Mesenchymal stem cell (in vitro differentiated cells and primary cell): Measurements from ENCODE around the gene C14orf132.

Experiments
- DNase-seq: peaks from one replicate; pipeline ENCODE4 v3.0.0-alpha.2; 2013
- H2AFZ ChIP-seq: one replicate; pipeline ENCODE4 v1.6.1; 2013; ENCODE audit warnings: low read depth, mild to moderate bottlenecking, control low read depth, inconsistent platforms, low read length, moderate library complexity
- H2AK5ac ChIP-seq: 2 replicates; pipeline ENCODE4 v1.6.1; 2013; ENCODE audit warnings: low read length, moderate library complexity, mild to moderate bottlenecking, inconsistent platforms; ENCODE audit not compliant: severe bottlenecking
- H2BK120ac ChIP-seq: one replicate; pipeline ENCODE4 v1.6.1; 2013; ENCODE audit warnings: low read depth, mild to moderate bottlenecking, inconsistent platforms, low read length, moderate library complexity
- H2BK12ac ChIP-seq, 2 experiments: one replicate each; pipeline ENCODE4 v1.6.1; 2013; ENCODE audit warnings: inconsistent platforms in 2 of 2, low read length in 2 of 2, mild to moderate bottlenecking in 2 of 2, moderate library complexity in 2 of 2, control low read depth in 1 of 2
- H2BK15ac ChIP-seq: one replicate; pipeline ENCODE4 v1.6.1; 2013; ENCODE audit warnings: mild to moderate bottlenecking, low read depth, inconsistent platforms; ENCODE audit not compliant: poor library complexity, severe bottlenecking
- H2BK5ac ChIP-seq: 2 replicates; pipeline ENCODE4 v1.6.1; 2013; ENCODE audit warnings: low read depth, mild to moderate bottlenecking, low read length, control low read depth, inconsistent platforms; ENCODE audit not compliant: poor library complexity, severe bottlenecking
- H3K14ac ChIP-seq, 2 experiments: one replicate each; pipeline ENCODE4 v1.6.1; 2013; ENCODE audit warnings: inconsistent platforms in 2 of 2, low read length in 2 of 2, control low read depth in 1 of 2, mild to moderate bottlenecking in 1 of 2, moderate library complexity in 1 of 2
- H3K18ac ChIP-seq, 2 experiments: one replicate each; pipeline ENCODE4 v1.6.1; 2013; ENCODE audit warnings: inconsistent platforms in 2 of 2, low read length in 2 of 2, control low read depth in 1 of 2, low read depth in 1 of 2, mild to moderate bottlenecking in 1 of 2
- H3K23ac ChIP-seq, 2 experiments: one replicate each; pipeline ENCODE4 v1.6.1; 2013; ENCODE audit warnings: inconsistent platforms in 2 of 2, low read length in 2 of 2, mild to moderate bottlenecking in 2 of 2, moderate library complexity in 2 of 2, control low read depth in 1 of 2
- H3K27ac ChIP-seq: 2 replicates; pipeline ENCODE4 v1.5.1; 2013; ENCODE audit warnings: mild to moderate bottlenecking, moderate library complexity, low read length, control low read depth, inconsistent platforms; ENCODE audit not compliant: poor library complexity, severe bottlenecking
- H3K27me3 ChIP-seq, 2 experiments: 2 replicates each; pipeline versions ENCODE4 v1.6.1 to v1.7.0; 2013; ENCODE audit warnings: low read length in 2 of 2, mild to moderate bottlenecking in 2 of 2, moderate library complexity in 2 of 2, control low read depth in 1 of 2, inconsistent platforms in 1 of 2; ENCODE audit not compliant: control insufficient read depth in 1 of 2, insufficient read depth in 1 of 2
- H3K36me3 ChIP-seq, 2 experiments: 2 replicates each; pipeline versions ENCODE4 v1.6.1 to v1.7.0; 2013; ENCODE audit warnings: low read length in 2 of 2, control low read depth in 1 of 2, inconsistent platforms in 1 of 2, low read depth in 1 of 2, mild to moderate bottlenecking in 1 of 2; ENCODE audit not compliant: insufficient read depth in 2 of 2, control insufficient read depth in 1 of 2
- H3K4ac ChIP-seq, 2 experiments: one replicate each; pipeline ENCODE4 v1.6.1; 2013; ENCODE audit warnings: inconsistent platforms in 2 of 2, low read length in 2 of 2, mild to moderate bottlenecking in 2 of 2, moderate library complexity in 2 of 2, control low read depth in 1 of 2, low read depth in 1 of 2
- H3K4me1 ChIP-seq: 2 replicates; pipeline ENCODE4 v1.6.1; 2013; ENCODE audit warnings: low read depth, low read length, control low read depth; ENCODE audit not compliant: control insufficient read depth, insufficient read depth
- H3K4me2 ChIP-seq: 2 replicates; pipeline ENCODE4 v1.6.1; 2013; ENCODE audit warnings: low read length, mild to moderate bottlenecking, inconsistent platforms; ENCODE audit not compliant: poor library complexity, severe bottlenecking
- H3K4me3 ChIP-seq, 2 experiments: 2 replicates each; pipeline versions ENCODE4 v1.5.1 to v1.7.0; 2013; ENCODE audit warnings: low read length in 2 of 2, mild to moderate bottlenecking in 2 of 2, control low read depth in 1 of 2, low read depth in 1 of 2; ENCODE audit not compliant: insufficient read depth in 1 of 2
- H3K79me1 ChIP-seq: replicated peaks from 2 replicates; pipeline ENCODE4 v1.6.1; 2013; ENCODE audit warnings: mild to moderate bottlenecking, control low read depth, low read length, inconsistent platforms; ENCODE audit not compliant: poor library complexity, severe bottlenecking
- H3K9ac ChIP-seq: 2 replicates; pipeline ENCODE4 v1.7.0; 2013; ENCODE audit warnings: mild to moderate bottlenecking, low read length, moderate library complexity
- H3K9me3 ChIP-seq: 2 replicates; pipeline ENCODE4 v1.7.0; 2013; ENCODE audit warnings: mild to moderate bottlenecking, low read length; ENCODE audit not compliant: control insufficient read depth
- H4K8ac ChIP-seq: one replicate; pipeline ENCODE4 v1.6.1; 2013; ENCODE audit warnings: inconsistent platforms, mild to moderate bottlenecking, low read length, moderate library complexity
- H4K91ac ChIP-seq: one replicate; pipeline ENCODE4 v1.6.1; 2013; ENCODE audit warnings: mild to moderate bottlenecking, low read length, inconsistent platforms
- WGBS: methylation state at CpG from one replicate; pipeline ENCODE4 v1.1.7; 2013; ENCODE audit warnings: mixed read lengths; 5-methylcytosine and 5-hydroxymethylcytosine counted together

C14orf132 gene

GRCh38 chr14:96062506-96062905 is 23.3 kb downstream of the C14orf132 start:
- Histone ChIP-seq H3K4me1 (peaks cover 19% of the 10 kb centered on the region), H3K79me1 (peaks cover 61% of the 10 kb centered on the region), H3K9me3 (no peaks in the 10 kb centered on the region), H3K4me2 (no peak overlapping the region), H3K9ac (no peak overlapping the region), H2AFZ (no peak overlapping the region), H3K36me3 (peaks cover 26 to 28% of the 10 kb centered on the region in 2 experiments), H4K8ac (no peak overlapping the region), H2AK5ac (no peak overlapping the region), H3K14ac (no peak overlapping the region), H2BK120ac (no peak overlapping the region), H2BK15ac (no peak overlapping the region), H2BK5ac (no peak overlapping the region), H3K4me3 (no peak overlapping the region), H3K27ac (no peak overlapping the region), H3K4ac (no peak overlapping the region), H3K18ac (no peak overlapping the region), H3K23ac (no peak overlapping the region), H3K27me3 (no peaks in the 10 kb centered on the region), H2BK12ac (no peak overlapping the region), H4K91ac (no peak overlapping the region)
- DNase-seq, result no peak
- WGBS, result 85% methylated on average over 6 of the region's 6 CpGs

DNA sequence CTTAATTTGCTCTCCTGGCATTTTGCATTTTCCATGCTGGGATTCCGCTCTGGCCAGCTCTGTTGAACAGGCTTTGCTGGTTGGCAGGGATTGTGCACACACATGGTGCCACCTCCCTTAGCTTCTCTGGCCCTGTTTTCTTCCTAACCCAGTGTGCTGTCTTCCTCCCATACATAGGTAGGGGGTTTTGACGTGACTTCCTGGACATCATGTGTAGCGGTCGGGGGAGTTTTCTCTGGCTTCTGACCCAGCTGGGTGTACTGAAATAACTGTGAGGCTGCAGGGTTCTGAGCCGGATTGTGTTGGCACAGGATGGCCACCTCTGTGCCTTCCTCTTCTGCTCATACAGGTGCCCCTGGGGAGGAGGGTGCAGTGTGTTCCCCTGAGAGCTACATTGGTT is 25.7 kb downstream of the C14orf132 start:
- H3K4me1 ChIP-seq, result peaks cover 10% of the 10 kb centered on the region
- peak overlapping the region; percentile 21 for H3K4me2 ChIP-seq
- DNase-seq, result no peak

GRCh38 chr14:96065661-96066459 is 26.7 kb downstream of the C14orf132 start:
- Histone ChIP-seq H3K4me2 (no peak overlapping the region), H3K27ac (no peak overlapping the region), H2BK15ac (no peak overlapping the region), H2BK12ac (no peak overlapping the region), H3K4ac (no peak overlapping the region), H3K23ac (no peak overlapping the region), H2BK120ac (no peak overlapping the region), H3K4me1 (peaks cover 6% of the 10 kb centered on the region), H3K27me3 (no peaks in the 10 kb centered on the region), H2AK5ac (peak overlapping the region; percentile 31), H3K36me3 (peaks cover 25 to 29% of the 10 kb centered on the region in 2 experiments), H3K79me1 (peaks cover 64% of the 10 kb centered on the region), H3K18ac (no peak overlapping the region), H3K14ac (no peak overlapping the region), H3K4me3 (no peak overlapping the region), H2AFZ (no peak overlapping the region), H4K8ac (no peak overlapping the region), H2BK5ac (no peak overlapping the region), H4K91ac (no peak overlapping the region), H3K9me3 (no peaks in the 10 kb centered on the region), H3K9ac (no peak overlapping the region)
- no peak for DNase-seq
- 74% methylated on average over 11 of the region's 11 CpGs for WGBS

More for the DNA sequence above, 25.7 kb downstream of the C14orf132 start:
- H3K4me3 ChIP-seq, result peak overlapping the region in 1 of 2 experiments; percentile 15
- no peak overlapping the region for H3K4ac ChIP-seq
- H3K27me3 ChIP-seq, result no peaks in the 10 kb centered on the region
- no peak overlapping the region for H4K91ac ChIP-seq
- peaks cover 18 to 28% of the 10 kb centered on the region in 2 experiments for H3K36me3 ChIP-seq
- H3K23ac ChIP-seq, result no peak overlapping the region
- H2BK15ac ChIP-seq, result no peak overlapping the region
- H2AFZ ChIP-seq, result no peak overlapping the region
- H3K14ac ChIP-seq, result no peak overlapping the region
- no peaks in the 10 kb centered on the region for H3K9me3 ChIP-seq
- H3K79me1 ChIP-seq, result peaks cover 61% of the 10 kb centered on the region
- no peak overlapping the region for H2AK5ac ChIP-seq
- H2BK5ac ChIP-seq, result no peak overlapping the region
- H3K27ac ChIP-seq, result no peak overlapping the region
- no peak overlapping the region for H3K9ac ChIP-seq
- no peak overlapping the region for H4K8ac ChIP-seq
- H3K18ac ChIP-seq, result no peak overlapping the region
- WGBS, result 87% methylated on average over 5 of the region's 5 CpGs
- H2BK120ac ChIP-seq, result no peak overlapping the region
- peak overlapping the region in 1 of 2 experiments; percentile 11 for H2BK12ac ChIP-seq

DNA sequence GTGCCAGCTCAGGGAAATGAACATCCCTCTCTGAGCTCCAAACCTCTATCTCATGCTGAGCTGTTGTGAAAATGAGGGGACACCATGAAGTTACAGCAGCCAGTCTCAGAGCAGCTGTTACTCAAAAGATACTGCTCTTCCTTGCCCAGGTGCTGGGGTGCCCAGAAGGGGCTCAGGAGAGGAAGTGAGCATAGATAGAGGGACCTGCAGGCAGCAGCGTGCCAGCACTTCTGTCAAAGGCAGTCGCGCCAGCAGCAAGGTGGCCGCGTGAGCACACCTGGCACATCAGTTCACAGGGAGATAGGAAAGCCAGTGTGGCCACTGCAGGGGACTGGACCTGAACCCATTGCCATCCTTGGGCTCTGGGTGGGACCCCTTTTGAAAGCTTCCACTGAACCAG is 27.8 kb downstream of the C14orf132 start:
- H3K14ac ChIP-seq, result no peak overlapping the region
- peaks cover 68% of the 10 kb centered on the region for H3K79me1 ChIP-seq
- no peak overlapping the region for H3K27ac ChIP-seq
- H3K4ac ChIP-seq, result no peak overlapping the region
- no peak for DNase-seq
- H3K27me3 ChIP-seq, result no peaks in the 10 kb centered on the region
- H3K9me3 ChIP-seq, result no peaks in the 10 kb centered on the region
- no peak overlapping the region for H2BK15ac ChIP-seq
- H3K4me3 ChIP-seq, result no peak overlapping the region
- H3K18ac ChIP-seq, result no peak overlapping the region
- H2AFZ ChIP-seq, result no peak overlapping the region
- H4K8ac ChIP-seq, result no peak overlapping the region
- H4K91ac ChIP-seq, result no peak overlapping the region
- H3K36me3 ChIP-seq, result peaks cover 34 to 38% of the 10 kb centered on the region in 2 experiments
- no peak overlapping the region for H2BK5ac ChIP-seq
- no peak overlapping the region for H3K23ac ChIP-seq
- H3K4me2 ChIP-seq, result no peak overlapping the region
- peaks cover 6% of the 10 kb centered on the region for H3K4me1 ChIP-seq
- no peak overlapping the region for H2BK12ac ChIP-seq
- H2AK5ac ChIP-seq, result no peak overlapping the region
- no peak overlapping the region for H2BK120ac ChIP-seq
- 87% methylated on average over 5 of the region's 5 CpGs for WGBS
- H3K9ac ChIP-seq, result no peak overlapping the region
